Panc1 (cell line): ENCODE measurements around the gene CSMD2.
"Not testable (repeated sequence)": the region's sequence is repeated elsewhere in the genome, so short reads cannot be mapped to it uniquely, and the experiment has no call there.

Experiments
- CTCF ChIP-seq: fragments of 450-650 bp; IDR thresholded peaks from 2 replicates; pipeline ENCODE4 v1.5.1; 2017; ENCODE audit warnings: mild to moderate bottlenecking
- POLR2AphosphoS5 ChIP-seq: IDR thresholded peaks from 2 replicates; pipeline ENCODE4 v1.6.1; 2012; ENCODE audit warnings: mild to moderate bottlenecking, low read depth, low read length, moderate library complexity
- TCF7L2 ChIP-seq: IDR thresholded peaks from 2 replicates; pipeline ENCODE4 v1.6.1; 2011; ENCODE audit warnings: mild to moderate bottlenecking, low read depth, low read length, inconsistent platforms

DNA sequence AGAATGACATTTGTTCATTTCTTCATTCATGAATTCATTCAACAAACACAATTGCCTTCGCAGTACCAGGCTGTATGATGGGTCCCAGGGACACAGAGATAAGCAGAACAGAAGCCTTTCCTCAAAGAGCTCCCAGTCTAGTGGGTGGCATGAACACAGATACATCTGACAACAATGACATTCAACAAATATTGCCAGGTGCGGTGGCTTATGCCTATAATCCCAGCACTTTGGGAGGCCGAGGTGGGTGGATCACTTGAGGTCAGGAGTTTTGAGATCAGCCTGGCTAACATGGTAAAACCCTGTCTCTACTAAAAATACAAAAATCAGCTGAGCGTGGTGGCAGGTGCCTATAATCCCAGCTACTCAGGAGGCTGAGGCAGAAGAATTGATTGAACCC is 18.4 kb upstream of the CSMD2 start:
- not testable (repeated sequence) for TF ChIP-seq CTCF, POLR2AphosphoS5, TCF7L2
